ENCODE results near the gene NAALADL2. TPM values are rescaled to one million over a fixed set of nuclear protein-coding genes. Genes with fewer than 3 reads are reported as not detected.

The NAALADL2 gene
- total RNA-seq, 4 donors from 2014 or later = 0.26 to 218 (median 17.4) TPM

DNA sequence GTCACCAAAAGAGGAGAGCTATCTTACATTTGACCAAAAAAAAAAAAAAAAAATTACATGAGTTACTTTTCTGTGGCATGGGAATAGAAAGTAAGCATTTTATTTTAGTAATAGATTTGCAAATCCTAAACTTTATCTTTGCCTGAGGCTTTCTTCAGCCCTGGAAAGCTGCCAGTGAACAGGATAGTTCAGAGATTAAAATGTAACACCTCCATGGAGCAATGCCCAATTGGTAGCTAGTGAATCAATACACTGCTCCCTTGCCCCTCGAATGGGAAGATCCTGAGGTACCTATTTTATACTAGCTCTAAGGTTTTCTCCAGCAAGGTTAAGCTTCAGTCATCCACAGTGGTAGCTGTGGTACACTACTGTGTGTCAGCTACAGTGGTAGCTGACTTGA, 867.1 kb downstream of the NAALADL2 start:
- Histone ChIP-seq H3K27ac (no peak overlapping the region), H3K27me3 (no peaks in the 10 kb centered on the region), H3K36me3 (no peaks in the 10 kb centered on the region), H3K4me3 (no peak overlapping the region), H3K4me1 (no peaks in the 10 kb centered on the region), H3K9me3 (no peaks in the 10 kb centered on the region)
- TF ChIP-seq POLR2A (IDR thresholded peaks at IDR 0.05) (no peak), CTCF (IDR thresholded peaks at IDR 0.05) (no peak)
- intact Hi-C loops (cut with DNase I; ENCODE audit: low total_unique reads) = no loop called here
- no peak for DNase-seq

DNA sequence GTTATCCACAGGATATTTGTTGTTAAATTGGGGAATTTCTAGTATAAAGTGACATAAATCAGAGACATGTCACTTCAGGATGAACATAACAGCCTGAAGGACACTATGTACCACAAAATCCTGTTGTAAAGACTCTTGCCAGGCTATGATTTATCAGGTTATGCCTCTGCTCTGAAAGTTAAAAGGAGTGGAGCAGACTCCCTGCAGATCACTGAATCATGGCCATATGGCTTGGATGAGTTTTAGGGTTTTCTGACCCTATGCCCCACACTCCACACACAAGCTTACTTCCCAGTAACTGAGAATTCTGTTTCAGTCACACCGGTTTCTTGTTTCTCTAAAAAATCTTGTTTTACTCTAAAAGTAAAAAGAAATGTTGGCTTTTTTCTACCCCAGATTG, 869.4 kb downstream of the NAALADL2 start:
- H3K27me3 ChIP-seq = no peaks in the 10 kb centered on the region
- TF ChIP-seq CTCF (IDR thresholded peaks at IDR 0.05) (no peak), POLR2A (IDR thresholded peaks at IDR 0.05) (no peak)
- H3K4me3 ChIP-seq = no peak overlapping the region
- no peak for DNase-seq
- no peaks in the 10 kb centered on the region for H3K9me3 ChIP-seq
- H3K27ac ChIP-seq = peak overlapping the region in 1 of 2 donors; percentile 58
- intact Hi-C loops (cut with DNase I; ENCODE audit: low total_unique reads) = no loop called here
- no peaks in the 10 kb centered on the region for H3K36me3 ChIP-seq
- H3K4me1 ChIP-seq = no peaks in the 10 kb centered on the region

- Histone ChIP-seq H3K4me3 (no peak overlapping the region), H3K36me3 (no peaks in the 10 kb centered on the region), H3K27ac (peak overlapping the region in 1 of 2 donors; percentile 58), H3K4me1 (no peaks in the 10 kb centered on the region), H3K9me3 (no peaks in the 10 kb centered on the region), H3K27me3 (no peaks in the 10 kb centered on the region)
- intact Hi-C loops (cut with DNase I; ENCODE audit: low total_unique reads) = no loop called here
- no peak for DNase-seq
- no peak for TF ChIP-seq CTCF (IDR thresholded peaks at IDR 0.05)
- TF ChIP-seq POLR2A (IDR thresholded peaks at IDR 0.05) = no peak
Observed at GRCh38 chr3:175729466-175729865, 870.3 kb downstream of the NAALADL2 start.

- H3K36me3 ChIP-seq = no peaks in the 10 kb centered on the region
- no peak for DNase-seq
- intact Hi-C loops (cut with DNase I; ENCODE audit: low total_unique reads) = no loop called here
- H3K9me3 ChIP-seq = no peaks in the 10 kb centered on the region
- no peak overlapping the region for H3K4me3 ChIP-seq
- TF ChIP-seq CTCF (IDR thresholded peaks at IDR 0.05) (no peak), POLR2A (IDR thresholded peaks at IDR 0.05) (no peak)
- H3K4me1 ChIP-seq = no peaks in the 10 kb centered on the region
- no peaks in the 10 kb centered on the region for H3K27me3 ChIP-seq
- H3K27ac ChIP-seq = no peak overlapping the region
Observed at GRCh38 chr3:175731543-175731942, 872.4 kb downstream of the NAALADL2 start.

DNA sequence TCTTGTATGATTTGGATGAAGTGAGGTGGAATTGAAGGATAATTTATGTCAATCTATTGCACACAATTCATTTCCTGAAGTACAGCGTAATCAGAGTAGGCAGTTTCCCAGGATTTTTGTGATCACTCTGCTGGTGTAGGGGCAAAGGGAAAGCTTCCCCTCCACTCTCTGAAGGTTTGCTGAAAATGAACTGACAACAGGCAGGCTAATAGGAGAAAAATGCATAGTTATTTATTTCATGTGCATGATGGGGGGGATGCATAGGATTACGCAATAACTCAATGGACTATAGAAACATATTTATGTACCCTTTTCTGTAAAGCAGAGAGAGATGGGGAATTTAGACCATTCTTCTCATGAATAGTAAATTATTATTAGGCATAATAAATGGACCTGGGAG, 872.9 kb downstream of the NAALADL2 start:
- H3K36me3 ChIP-seq = no peaks in the 10 kb centered on the region
- intact Hi-C loops (cut with DNase I; ENCODE audit: low total_unique reads) = no loop called here
- H3K4me1 ChIP-seq = no peaks in the 10 kb centered on the region
- TF ChIP-seq POLR2A (IDR thresholded peaks at IDR 0.05) = no peak
- TF ChIP-seq CTCF (IDR thresholded peaks at IDR 0.05) = no peak
- no peak overlapping the region for H3K4me3 ChIP-seq
- no peak for DNase-seq
- H3K27me3 ChIP-seq = no peaks in the 10 kb centered on the region
- no peaks in the 10 kb centered on the region for H3K9me3 ChIP-seq
- H3K27ac ChIP-seq = no peak overlapping the region

Data from uterus (tissue), 4 donors.